ENCODE results near the gene EPHB6. TPM values are rescaled to one million over a fixed set of nuclear protein-coding genes. Genes with fewer than 3 reads are reported as not detected.

The EPHB6 gene
- total RNA-seq, 2 donors from 2014 or later: 33.2 to 36.9 TPM

GRCh38 chr7:142905759-142906158 is 50.9 kb downstream of the EPHB6 start:
- H3K27me3 Mint-ChIP-seq (ENCODE audit: insufficient read depth): peaks cover 11% of the 10 kb centered on the region
- no peaks in the 10 kb centered on the region for H3K4me1 ChIP-seq (ENCODE audit: control insufficient read depth, insufficient read depth, low read length)
- 75 to 80% methylated on average over 2 of the region's 2 CpGs for WGBS, 2 experiments (ENCODE audit: insufficient coverage in 1 of 2, insufficient read length in 1 of 2)
- H3K4me1 Mint-ChIP-seq: peaks cover 14% of the 10 kb centered on the region
- H3K4me3 Mint-ChIP-seq: no peak overlapping the region
- H3K9ac ChIP-seq (ENCODE audit: extremely low read depth, low read length, poor library complexity, severe bottlenecking): no peak overlapping the region
- no peaks in the 10 kb centered on the region for H3K36me3 ChIP-seq (ENCODE audit: control insufficient read depth, insufficient read depth, low read length)
- peaks cover 46% of the 10 kb centered on the region for H3K9me3 Mint-ChIP-seq
- no peaks in the 10 kb centered on the region for H3K36me3 Mint-ChIP-seq (ENCODE audit: low read depth)
- H3K4me3 ChIP-seq (ENCODE audit: low read length): no peak overlapping the region
- no peak overlapping the region for H3K27ac ChIP-seq (ENCODE audit: low read depth, low read length)
- H3K27me3 ChIP-seq (ENCODE audit: control insufficient read depth, insufficient read depth, low read length, poor library complexity, severe bottlenecking): no peaks in the 10 kb centered on the region
- no peak for DNase-seq
- H3K27ac Mint-ChIP-seq: no peak overlapping the region
- H3K9me3 ChIP-seq (ENCODE audit: control insufficient read depth, low read length): peaks cover 52% of the 10 kb centered on the region
- TF ChIP-seq CTCF (conservative IDR thresholded peaks at IDR 0.05): no peak

GRCh38 chr7:142906643-142907042 is 51.8 kb downstream of the EPHB6 start:
- H3K4me3 Mint-ChIP-seq: no peak overlapping the region
- peaks cover 46% of the 10 kb centered on the region for H3K9me3 Mint-ChIP-seq
- TF ChIP-seq CTCF (conservative IDR thresholded peaks at IDR 0.05): no peak
- WGBS, 2 experiments (ENCODE audit: insufficient coverage in 1 of 2, insufficient read length in 1 of 2): 92 to 96% methylated on average over 2 of the region's 2 CpGs
- H3K9me3 ChIP-seq (ENCODE audit: control insufficient read depth, low read length): peaks cover 52% of the 10 kb centered on the region
- no peaks in the 10 kb centered on the region for H3K36me3 ChIP-seq (ENCODE audit: control insufficient read depth, insufficient read depth, low read length)
- H3K4me3 ChIP-seq (ENCODE audit: low read length): no peak overlapping the region
- H3K4me1 Mint-ChIP-seq: peaks cover 9% of the 10 kb centered on the region
- H3K27ac ChIP-seq (ENCODE audit: low read depth, low read length): no peak overlapping the region
- no peaks in the 10 kb centered on the region for H3K4me1 ChIP-seq (ENCODE audit: control insufficient read depth, insufficient read depth, low read length)
- DNase-seq: peak; percentile 6
- H3K27ac Mint-ChIP-seq: no peak overlapping the region
- no peaks in the 10 kb centered on the region for H3K27me3 ChIP-seq (ENCODE audit: control insufficient read depth, insufficient read depth, low read length, poor library complexity, severe bottlenecking)
- H3K27me3 Mint-ChIP-seq (ENCODE audit: insufficient read depth): peaks cover 15% of the 10 kb centered on the region
- no peak overlapping the region for H3K9ac ChIP-seq (ENCODE audit: extremely low read depth, low read length, poor library complexity, severe bottlenecking)
- no peaks in the 10 kb centered on the region for H3K36me3 Mint-ChIP-seq (ENCODE audit: low read depth)

GRCh38 chr7:142908290-142908689 is 53.4 kb downstream of the EPHB6 start:
- H3K9me3 Mint-ChIP-seq: peaks cover 34% of the 10 kb centered on the region
- peak; percentile 19 for DNase-seq
- Histone ChIP-seq H3K9me3 (ENCODE audit: control insufficient read depth, low read length) (peaks cover 41% of the 10 kb centered on the region), H3K4me1 (ENCODE audit: control insufficient read depth, insufficient read depth, low read length) (no peaks in the 10 kb centered on the region), H3K4me3 (ENCODE audit: low read length) (no peak overlapping the region), H3K9ac (ENCODE audit: extremely low read depth, low read length, poor library complexity, severe bottlenecking) (no peak overlapping the region), H3K27ac (ENCODE audit: low read depth, low read length) (no peak overlapping the region), H3K27me3 (ENCODE audit: control insufficient read depth, insufficient read depth, low read length, poor library complexity, severe bottlenecking) (no peaks in the 10 kb centered on the region), H3K36me3 (ENCODE audit: control insufficient read depth, insufficient read depth, low read length) (no peaks in the 10 kb centered on the region)
- H3K4me3 Mint-ChIP-seq: no peak overlapping the region
- no peak overlapping the region for H3K27ac Mint-ChIP-seq
- peaks cover 2% of the 10 kb centered on the region for H3K4me1 Mint-ChIP-seq
- no peak for TF ChIP-seq CTCF (conservative IDR thresholded peaks at IDR 0.05)
- no peaks in the 10 kb centered on the region for H3K36me3 Mint-ChIP-seq (ENCODE audit: low read depth)
- 95 to 98% methylated on average over 10 to 11 of the region's 11 CpGs for WGBS, 2 experiments (ENCODE audit: insufficient coverage in 1 of 2, insufficient read length in 1 of 2)
- peaks cover 12% of the 10 kb centered on the region for H3K27me3 Mint-ChIP-seq (ENCODE audit: insufficient read depth)

All from endodermal cell (in vitro differentiated cells).